Glutamatergic neuron (in vitro differentiated cells): Measurements from ENCODE around the gene PIK3R4. TPM values are rescaled to one million over a fixed set of nuclear protein-coding genes. Genes with fewer than 3 reads are reported as not detected.

Source experiments
- DNase-seq: peaks from one replicate; pipeline ENCODE4 v3.0.0; 2022
- H3K27ac Mint-ChIP-seq: one replicate; pipeline ENCODE4 v1.8.0; 2020; ENCODE audit warnings: mild to moderate bottlenecking, mixed read lengths, inconsistent platforms; ENCODE audit not compliant: unreplicated experiment
- H3K27me3 Mint-ChIP-seq: one replicate; pipeline ENCODE4 v1.8.0; 2020; ENCODE audit warnings: mild to moderate bottlenecking, moderate library complexity, mixed read lengths, inconsistent platforms; ENCODE audit not compliant: unreplicated experiment
- H3K36me3 Mint-ChIP-seq: one replicate; pipeline ENCODE4 v1.8.0; 2020; ENCODE audit warnings: mild to moderate bottlenecking, mixed read lengths, inconsistent platforms; ENCODE audit not compliant: unreplicated experiment
- H3K4me1 Mint-ChIP-seq: one replicate; pipeline ENCODE4 v1.8.0; 2020; ENCODE audit warnings: mild to moderate bottlenecking, low read depth, mixed read lengths, inconsistent platforms; ENCODE audit not compliant: unreplicated experiment
- H3K4me3 Mint-ChIP-seq: one replicate; pipeline ENCODE4 v1.8.0; 2020; ENCODE audit warnings: mild to moderate bottlenecking, mixed read lengths, inconsistent platforms; ENCODE audit not compliant: unreplicated experiment
- H3K9me3 Mint-ChIP-seq: one replicate; pipeline ENCODE4 v1.8.0; 2020; ENCODE audit warnings: mild to moderate bottlenecking, moderate library complexity, mixed read lengths, inconsistent platforms; ENCODE audit not compliant: unreplicated experiment
- CTCF ChIP-seq: fragments of 200-600 bp; sonication (generic); IDR thresholded peaks from one replicate; pipeline ENCODE4 v1.5.0; 2021; ENCODE audit not compliant: partially characterized antibody, unreplicated experiment
- total RNA-seq: library from RNA; stranded (reverse); fragmentation: NEBNext Ultra II Directional; extraction: Animal tissue kit (Norgen Biotek cat#: 25700); gene quantifications from one replicate; pipeline ENCODE4 v1.2.1, GENCODE V29; 2021; ENCODE audit not compliant: unreplicated experiment

PIK3R4 gene
- total RNA-seq, 1 donor from 2014 or later: 19.4 TPM

- Mint-ChIP-seq H3K4me3 (no peak overlapping the region), H3K36me3 (no peaks in the 10 kb centered on the region), H3K27me3 (peaks cover 2% of the 10 kb centered on the region), H3K27ac (no peak overlapping the region), H3K4me1 (no peaks in the 10 kb centered on the region), H3K9me3 (no peaks in the 10 kb centered on the region)
- no peak for TF ChIP-seq CTCF
- DNase-seq: no peak
These were observed 106.6 kb downstream of the PIK3R4 start for GRCh38 chr3:130640027-130640426.

GRCh38 chr3:130636480-130637234 lies 110.0 kb downstream of the PIK3R4 start:
- no peaks in the 10 kb centered on the region for H3K4me1 Mint-ChIP-seq
- no peaks in the 10 kb centered on the region for H3K27me3 Mint-ChIP-seq
- no peak for TF ChIP-seq CTCF

GRCh38 chr3:130635978-130636377 lies 110.7 kb downstream of the PIK3R4 start:
- no peak for TF ChIP-seq CTCF
- no peak overlapping the region for H3K4me3 Mint-ChIP-seq
- H3K27ac Mint-ChIP-seq: no peak overlapping the region
- DNase-seq: no peak
- no peaks in the 10 kb centered on the region for H3K9me3 Mint-ChIP-seq
- no peaks in the 10 kb centered on the region for H3K36me3 Mint-ChIP-seq
- no peaks in the 10 kb centered on the region for H3K27me3 Mint-ChIP-seq
- H3K4me1 Mint-ChIP-seq: no peaks in the 10 kb centered on the region

More at GRCh38 chr3:130636480-130637234, 110.0 kb downstream of the PIK3R4 start:
- no peaks in the 10 kb centered on the region for H3K36me3 Mint-ChIP-seq
- DNase-seq: no peak
- no peak overlapping the region for H3K4me3 Mint-ChIP-seq
- H3K27ac Mint-ChIP-seq: no peak overlapping the region
- no peaks in the 10 kb centered on the region for H3K9me3 Mint-ChIP-seq

- Mint-ChIP-seq H3K27ac (no peak overlapping the region), H3K9me3 (no peaks in the 10 kb centered on the region), H3K36me3 (no peaks in the 10 kb centered on the region), H3K4me1 (no peaks in the 10 kb centered on the region), H3K27me3 (no peaks in the 10 kb centered on the region), H3K4me3 (no peak overlapping the region)
- no peak for DNase-seq
- TF ChIP-seq CTCF: no peak
These were observed 111.3 kb downstream of the PIK3R4 start for GRCh38 chr3:130635285-130635684.

Other genes with a start within 250 kb of the PIK3R4 start
- gene COL6A6, start 229.7 kb downstream of the PIK3R4 start, total RNA-seq: 0.25 TPM
- gene ATP2C1, start 147.3 kb upstream of the PIK3R4 start, total RNA-seq: 130 TPM